ENCODE data around the gene SMAD3. TPM values are rescaled to one million over a fixed set of nuclear protein-coding genes. Genes with fewer than 3 reads are reported as not detected.

The SMAD3 gene
- total RNA-seq, 1 experiment from 2014 or later = 54.8 TPM

GRCh38 chr15:67133026-67133425 is 67.6 kb downstream of the SMAD3 start:
- Mint-ChIP-seq H3K36me3 (ENCODE audit: insufficient read depth, unreplicated experiment) (peaks cover 30% of the 10 kb centered on the region), H3K27ac (ENCODE audit: unreplicated experiment) (peak overlapping the region; percentile 48), H3K4me3 (ENCODE audit: unreplicated experiment) (peak overlapping the region; percentile 3), H3K4me1 (ENCODE audit: low read depth, unreplicated experiment) (peaks cover 54% of the 10 kb centered on the region), H3K27me3 (ENCODE audit: insufficient read depth, unreplicated experiment) (no peaks in the 10 kb centered on the region), H3K9me3 (ENCODE audit: unreplicated experiment) (no peaks in the 10 kb centered on the region)
- intact Hi-C loops (cut with micrococcal nuclease; ENCODE audit: unreplicated experiment) = no loop called here
- H3K9me3 ChIP-seq = no peaks in the 10 kb centered on the region
- no TSS peak for BruUV-seq (replicated peaks)
- no peaks in the 10 kb centered on the region for H3K36me3 ChIP-seq (ENCODE audit: control insufficient read depth, insufficient read depth, low read length)
- no peaks in the 10 kb centered on the region for H3K27me3 ChIP-seq (replicated peaks; ENCODE audit: control insufficient read depth, insufficient read depth, low read length)
- CTCF ChIA-PET = no interaction called here
- H3K4me3 ChIP-seq (ENCODE audit: low read depth, low read length) = no peak overlapping the region
- TF ChIP-seq CTCF (IDR thresholded peaks at IDR 0.05; ENCODE audit: insufficient read depth in 1 of 2, low read depth in 1 of 2, low read length in 1 of 2, severe bottlenecking in 1 of 2, unreplicated experiment in 1 of 2) = no peak
- DNase-seq = no peak
- peaks cover 68% of the 10 kb centered on the region for H3K4me1 ChIP-seq
- POLR2A ChIA-PET = interaction anchor here (0.6 kb wide), 1 partner anchor 7 kb away, joined by 3 read pairs; no protein-coding TSS in a partner anchor

DNA sequence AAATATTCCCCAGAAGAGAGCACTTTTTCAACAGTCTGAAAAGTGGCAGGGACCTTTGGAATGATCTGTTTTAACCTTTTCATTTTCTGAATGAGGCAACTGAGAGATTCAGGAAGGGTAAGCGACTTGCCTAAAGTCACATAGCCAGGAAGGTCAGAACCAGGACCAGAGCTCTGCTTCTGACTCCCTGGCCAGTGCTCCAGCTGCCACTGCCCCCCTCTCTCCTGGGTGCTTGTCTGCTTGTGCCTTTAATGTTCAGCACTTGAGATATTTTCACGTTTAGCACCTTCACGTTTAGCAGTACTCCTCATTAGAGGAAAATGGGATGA is 68.3 kb downstream of the SMAD3 start:
- H3K36me3 ChIP-seq (ENCODE audit: control insufficient read depth, insufficient read depth, low read length) = no peaks in the 10 kb centered on the region
- H3K4me3 ChIP-seq (ENCODE audit: low read depth, low read length) = no peak overlapping the region
- no peaks in the 10 kb centered on the region for H3K27me3 ChIP-seq (replicated peaks; ENCODE audit: control insufficient read depth, insufficient read depth, low read length)
- intact Hi-C loops (cut with micrococcal nuclease; ENCODE audit: unreplicated experiment) = no loop called here
- H3K4me1 ChIP-seq = peaks cover 72% of the 10 kb centered on the region
- H3K27ac Mint-ChIP-seq (ENCODE audit: unreplicated experiment) = peak overlapping the region; percentile 91
- DNase-seq = no peak
- no peaks in the 10 kb centered on the region for H3K27me3 Mint-ChIP-seq (ENCODE audit: insufficient read depth, unreplicated experiment)
- ChIA-PET POLR2A (interaction anchor here (0.6 kb wide), 1 partner anchor 8 kb away, joined by 3 read pairs; no protein-coding TSS in a partner anchor), CTCF (no interaction called here)
- no peaks in the 10 kb centered on the region for H3K9me3 ChIP-seq
- H3K36me3 Mint-ChIP-seq (ENCODE audit: insufficient read depth, unreplicated experiment) = peaks cover 30% of the 10 kb centered on the region
- H3K4me3 Mint-ChIP-seq (ENCODE audit: unreplicated experiment) = no peak overlapping the region
- H3K4me1 Mint-ChIP-seq (ENCODE audit: low read depth, unreplicated experiment) = peaks cover 61% of the 10 kb centered on the region
- H3K9me3 Mint-ChIP-seq (ENCODE audit: unreplicated experiment) = no peaks in the 10 kb centered on the region
- no peak for TF ChIP-seq CTCF (IDR thresholded peaks at IDR 0.05; ENCODE audit: insufficient read depth in 1 of 2, low read depth in 1 of 2, low read length in 1 of 2, severe bottlenecking in 1 of 2, unreplicated experiment in 1 of 2)
- BruUV-seq (replicated peaks) = no TSS peak

DNA sequence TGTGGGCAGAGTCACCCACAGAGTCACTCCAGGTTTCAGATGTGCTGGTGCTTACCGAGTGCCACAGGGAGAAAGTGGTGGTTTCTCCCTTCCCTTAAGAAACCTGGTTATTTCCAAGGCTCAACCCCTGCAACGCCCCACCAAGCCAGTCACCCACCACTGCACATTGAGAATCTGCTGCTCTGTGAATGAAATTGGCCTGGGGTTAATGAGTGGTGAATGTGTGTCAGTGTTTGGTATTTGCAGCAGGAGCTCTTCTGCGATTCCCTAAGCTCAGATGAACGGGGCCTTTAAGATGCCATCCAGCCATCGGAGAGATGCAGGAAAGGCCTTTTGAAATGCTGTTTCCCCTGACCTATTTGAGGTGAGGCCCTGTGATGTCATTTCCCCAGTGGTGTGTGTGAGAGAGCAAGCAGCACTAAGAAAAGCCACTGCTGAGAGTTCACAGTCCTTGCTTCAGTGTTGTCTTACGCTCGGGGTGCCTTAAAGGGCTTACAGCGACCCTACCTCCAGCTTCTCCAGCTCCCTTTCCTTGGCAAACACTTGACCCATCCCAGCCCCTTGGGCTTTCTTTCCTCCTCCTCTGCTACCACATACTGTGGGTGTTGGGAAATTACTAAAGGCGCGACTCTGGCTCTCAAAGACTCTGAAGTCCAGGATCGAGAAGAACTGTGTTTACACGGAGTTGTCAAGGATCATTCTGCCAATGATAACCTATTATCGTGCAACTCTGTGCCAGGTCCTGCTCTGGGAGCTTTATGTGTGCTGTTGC is 68.9 kb downstream of the SMAD3 start:
- TF ChIP-seq CTCF (IDR thresholded peaks at IDR 0.05; ENCODE audit: insufficient read depth in 1 of 2, low read depth in 1 of 2, low read length in 1 of 2, severe bottlenecking in 1 of 2, unreplicated experiment in 1 of 2) = no peak
- CTCF ChIA-PET = interaction anchor here (1.0 kb wide), 1 partner anchor 13 kb away, joined by 5 read pairs; no protein-coding TSS in a partner anchor
- no peak for DNase-seq
- intact Hi-C loops (cut with micrococcal nuclease; ENCODE audit: unreplicated experiment) = no loop called here
- Histone ChIP-seq H3K9me3 (no peaks in the 10 kb centered on the region), H3K4me3 (ENCODE audit: low read depth, low read length) (no peak overlapping the region), H3K27me3 (replicated peaks; ENCODE audit: control insufficient read depth, insufficient read depth, low read length) (no peaks in the 10 kb centered on the region), H3K4me1 (peaks cover 75% of the 10 kb centered on the region), H3K36me3 (ENCODE audit: control insufficient read depth, insufficient read depth, low read length) (no peaks in the 10 kb centered on the region)
- Mint-ChIP-seq H3K27me3 (ENCODE audit: insufficient read depth, unreplicated experiment) (no peaks in the 10 kb centered on the region), H3K27ac (ENCODE audit: unreplicated experiment) (peak overlapping the region; percentile 91), H3K36me3 (ENCODE audit: insufficient read depth, unreplicated experiment) (peaks cover 30% of the 10 kb centered on the region), H3K4me1 (ENCODE audit: low read depth, unreplicated experiment) (peaks cover 66% of the 10 kb centered on the region), H3K9me3 (ENCODE audit: unreplicated experiment) (no peaks in the 10 kb centered on the region), H3K4me3 (ENCODE audit: unreplicated experiment) (peak overlapping the region; percentile 56)
- POLR2A ChIA-PET = no interaction called here
- BruUV-seq (replicated peaks) = no TSS peak
